HEK293 (cell line): Measurements from ENCODE around the gene SPEM3.

Source experiments
- CTCF ChIA-PET: fragments of 350-600 bp; formaldehyde crosslinking; extraction: SDS; loops from one replicate; lab custom pipeline; 2021; ENCODE audit warnings: antibody characterized with exemption; lab: Yijun Ruan, JAX
- POLR2A ChIA-PET: fragments of 300-600 bp; formaldehyde crosslinking; extraction: SDS; loops from one replicate; lab custom pipeline; 2020; ENCODE audit warnings: antibody characterized with exemption, inconsistent platforms; lab: Yijun Ruan, JAX
- H3K27ac ChIP-seq: fragments of 200-500 bp; sonication (Bioruptor generic); 2 replicates; pipeline ENCODE4 v1.5.1; 2014; ENCODE audit warnings: low read depth, low read length, control low read depth, inconsistent platforms; ENCODE audit errors: extremely low read depth
- H3K36me3 ChIP-seq, 2 experiments: fragments of 200-500 bp in 1 of 2; sonication (Bioruptor generic) in 1 of 2; 1 replicate in 1 of 2; 2 replicates in 1 of 2; pipeline ENCODE4 v1.5.1; 2014 to 2017; ENCODE audit warnings: inconsistent platforms in 2 of 2, low read length in 2 of 2; ENCODE audit not compliant: control insufficient read depth in 2 of 2, insufficient read depth in 1 of 2
- H3K4me1 ChIP-seq: fragments of 200-500 bp; sonication (Bioruptor generic); 2 replicates; pipeline ENCODE4 v1.5.1; 2014; ENCODE audit warnings: mild to moderate bottlenecking, low read length, inconsistent platforms; ENCODE audit not compliant: control insufficient read depth, insufficient read depth
- H3K4me3 ChIP-seq: 2 replicates; pipeline ENCODE4 v1.5.1; 2011; ENCODE audit warnings: low read depth, mild to moderate bottlenecking, control low read depth, low read length, moderate library complexity
- H3K9me3 ChIP-seq: fragments of 200-500 bp; sonication (Bioruptor generic); 2 replicates; pipeline ENCODE4 v1.5.1; 2014; ENCODE audit warnings: low read depth, low read length, inconsistent platforms; ENCODE audit not compliant: control insufficient read depth, insufficient read depth
- PRDM1 ChIP-seq: fragments of 450-650 bp; formaldehyde crosslinking; IDR thresholded peaks from 2 replicates; pipeline ENCODE4; 2016; ENCODE audit warnings: missing biosample characterization, missing genetic modification characterization
- SALL2 ChIP-seq: fragments of 450-650 bp; formaldehyde crosslinking; IDR thresholded peaks from 2 replicates; pipeline ENCODE4 v1.5.0; 2017; ENCODE audit warnings: missing biosample characterization, mild to moderate bottlenecking, missing genetic modification characterization, borderline replicate concordance
- ZBTB48 ChIP-seq: fragments of 450-650 bp; formaldehyde crosslinking; IDR thresholded peaks from 2 replicates; pipeline ENCODE4 v1.5.1; 2016; ENCODE audit warnings: missing biosample characterization, missing genetic modification characterization
- ZBTB7A ChIP-seq: fragments of 450-650 bp; formaldehyde crosslinking; IDR thresholded peaks from 2 replicates; pipeline ENCODE4 v1.5.1; 2016; ENCODE audit warnings: low read depth, missing biosample characterization, missing genetic modification characterization
- ZBTB8A ChIP-seq: fragments of 450-650 bp; formaldehyde crosslinking; IDR thresholded peaks from 2 replicates; pipeline ENCODE4 v1.5.1; 2016; ENCODE audit warnings: missing biosample characterization, missing genetic modification characterization
- ZNF114 ChIP-seq: fragments of 450-650 bp; formaldehyde crosslinking; IDR thresholded peaks from 2 replicates; pipeline ENCODE4 v1.5.0; 2017; ENCODE audit warnings: missing biosample characterization, missing genetic modification characterization
- ZNF121 ChIP-seq: fragments of 450-650 bp; formaldehyde crosslinking; IDR thresholded peaks from 2 replicates; pipeline ENCODE4 v1.5.1; 2016; ENCODE audit warnings: missing biosample characterization, missing genetic modification characterization
- ZNF148 ChIP-seq: fragments of 450-650 bp; formaldehyde crosslinking; IDR thresholded peaks from 2 replicates; pipeline ENCODE4 v1.5.0; 2017; ENCODE audit warnings: missing biosample characterization, missing genetic modification characterization, borderline replicate concordance
- ZNF274 ChIP-seq, 2 experiments: fragments of 200-500 bp in 1 of 2; fragments of 450-650 bp in 1 of 2; sonication (Bioruptor generic) in 1 of 2; formaldehyde crosslinking in 1 of 2; IDR thresholded peaks; 2 replicates each; pipeline versions ENCODE4 v1.5.1 to v1.6.1; 2014 to 2016; ENCODE audit warnings: borderline replicate concordance in 1 of 2, inconsistent platforms in 1 of 2, low read length in 1 of 2, missing biosample characterization in 1 of 2, missing genetic modification characterization in 1 of 2
- ZNF311 ChIP-seq: fragments of 450-650 bp; formaldehyde crosslinking; IDR thresholded peaks from 2 replicates; pipeline ENCODE4 v1.5.1; 2017; ENCODE audit warnings: missing biosample characterization, missing genetic modification characterization, borderline replicate concordance
- ZNF558 ChIP-seq: fragments of 450-650 bp; formaldehyde crosslinking; IDR thresholded peaks from 2 replicates; pipeline ENCODE4 v1.5.1; 2016; ENCODE audit warnings: missing biosample characterization, missing genetic modification characterization
- ZNF600 ChIP-seq: fragments of 450-650 bp; formaldehyde crosslinking; IDR thresholded peaks from 2 replicates; pipeline ENCODE4 v1.5.1; 2016; ENCODE audit warnings: missing biosample characterization, missing genetic modification characterization
- ZNF660 ChIP-seq: fragments of 450-650 bp; IDR thresholded peaks from 2 replicates; pipeline ENCODE4 v1.5.1; 2018; ENCODE audit warnings: missing biosample characterization, mild to moderate bottlenecking, missing genetic modification characterization
- ZNF747 ChIP-seq: fragments of 450-650 bp; formaldehyde crosslinking; IDR thresholded peaks from 2 replicates; pipeline ENCODE4 v1.5.1; 2016; ENCODE audit warnings: missing biosample characterization, missing genetic modification characterization
- ZSCAN18 ChIP-seq: fragments of 450-650 bp; formaldehyde crosslinking; IDR thresholded peaks from 2 replicates; pipeline ENCODE4 v1.5.1; 2016; ENCODE audit warnings: missing biosample characterization, missing genetic modification characterization
- TF ChIP-seq, protein P1 (sequence below): fragments of 450-650 bp; formaldehyde crosslinking; IDR thresholded peaks from 2 replicates; pipeline ENCODE4 v1.5.1; 2017; ENCODE audit warnings: missing biosample characterization, missing genetic modification characterization
- TF ChIP-seq, protein P2 (sequence below): fragments of 450-650 bp; formaldehyde crosslinking; IDR thresholded peaks from 2 replicates; pipeline ENCODE4 v1.5.1; 2016; ENCODE audit warnings: missing biosample characterization, missing genetic modification characterization
- TF ChIP-seq, protein P3 (sequence below): fragments of 450-650 bp; formaldehyde crosslinking; IDR thresholded peaks from 2 replicates; pipeline ENCODE4 v1.5.1; 2016; ENCODE audit warnings: missing biosample characterization, missing genetic modification characterization

Gene SPEM3

GRCh38 chr17:7441266-7441665, 12.6 kb downstream of the SPEM3 start:
- Histone ChIP-seq H3K36me3 (no peaks in the 10 kb centered on the region), H3K27ac (no peak overlapping the region), H3K4me1 (peaks cover 25% of the 10 kb centered on the region), H3K9me3 (no peaks in the 10 kb centered on the region), H3K4me3 (no peak overlapping the region)
- CTCF ChIA-PET, result interaction anchor here (0.6 to 3.8 kb wide), 3 partner anchors 85 to 395 kb away, joined by 3 to 18 read pairs (median 4); partner anchors contain the start of gene TMEM95
- POLR2A ChIA-PET, result interaction anchor here (0.6 to 3.1 kb wide), 8 partner anchors 10 to 119 kb away, joined by 3 to 21 read pairs (median 4); partner anchors contain the start of genes PLSCR3, POLR2A, TMEM256 and ZBTB4
- 0 out of 2 replicates have a peak, but pooled peaks have one; percentile 15 for TF ChIP-seq PRDM1 (tag by site-specific recombination)
- TF ChIP-seq ZNF558 (tag by site-specific recombination), result no peak
- TF ChIP-seq, all 188 proteins: peak for 1

- Histone ChIP-seq H3K4me1 (peaks cover 22% of the 10 kb centered on the region), H3K9me3 (no peaks in the 10 kb centered on the region), H3K4me3 (no peak overlapping the region), H3K36me3 (no peaks in the 10 kb centered on the region), H3K27ac (no peak overlapping the region)
- CTCF ChIA-PET, result interaction anchor here (3.8 kb wide), 1 partner anchor 86 kb away, joined by 18 read pairs; the partner anchor contains the start of gene TMEM95
- TF ChIP-seq ZNF121 (tag by site-specific recombination) (peak; percentile 80), ZNF274 (IDR thresholded peaks at IDR 0.05; ENCODE audit: low read length) (no peak), ZNF274 (tag by site-specific recombination; IDR thresholded peaks at IDR 0.05; ENCODE audit: borderline replicate concordance) (no peak)
- POLR2A ChIA-PET, result interaction anchor here (0.9 to 3.1 kb wide), 6 partner anchors 9 to 119 kb away, joined by 3 to 21 read pairs (median 5); partner anchors contain the start of genes PLSCR3, POLR2A, TMEM256 and ZBTB4
Measured at GRCh38 chr17:7442142-7442541, 13.5 kb downstream of the SPEM3 start.

- POLR2A ChIA-PET, result interaction anchor here (0.5 to 2.7 kb wide), 10 partner anchors 9 to 804 kb away, joined by 3 to 17 read pairs (median 4); partner anchors contain the start of genes CTC1, POLR2A, TMEM102 and TP53
- Histone ChIP-seq H3K4me3 (no peak overlapping the region), H3K36me3 (no peaks in the 10 kb centered on the region), H3K27ac (no peak overlapping the region; the same call in 1 of the 2 replicates), H3K9me3 (no peaks in the 10 kb centered on the region), H3K4me1 (peaks cover 22% of the 10 kb centered on the region)
- CTCF ChIA-PET, result interaction anchor here (0.6 to 2.0 kb wide), 13 partner anchors 8 to 405 kb away, joined by 3 to 7 read pairs (median 4); partner anchors contain the start of genes TP53 and ZBTB4
- TF ChIP-seq SALL2, result no peak
- peak; percentile 60 for TF ChIP-seq ZNF600 (tag by site-specific recombination)
- no peak for TF ChIP-seq ZBTB8A (tag by site-specific recombination)
- no peak for TF ChIP-seq ZNF148 (tag by site-specific recombination)
- no peak for TF ChIP-seq ZNF747 (tag by site-specific recombination)
- TF ChIP-seq ZBTB48 (tag by site-specific recombination), result peak; percentile 22; the same call in 1 of the 2 replicates
- no peak for TF ChIP-seq ZBTB7A (tag by site-specific recombination)
- TF ChIP-seq ZSCAN18, result no peak
- no peak for TF ChIP-seq ZNF311 (tag by site-specific recombination)
- TF ChIP-seq, protein P1, sequence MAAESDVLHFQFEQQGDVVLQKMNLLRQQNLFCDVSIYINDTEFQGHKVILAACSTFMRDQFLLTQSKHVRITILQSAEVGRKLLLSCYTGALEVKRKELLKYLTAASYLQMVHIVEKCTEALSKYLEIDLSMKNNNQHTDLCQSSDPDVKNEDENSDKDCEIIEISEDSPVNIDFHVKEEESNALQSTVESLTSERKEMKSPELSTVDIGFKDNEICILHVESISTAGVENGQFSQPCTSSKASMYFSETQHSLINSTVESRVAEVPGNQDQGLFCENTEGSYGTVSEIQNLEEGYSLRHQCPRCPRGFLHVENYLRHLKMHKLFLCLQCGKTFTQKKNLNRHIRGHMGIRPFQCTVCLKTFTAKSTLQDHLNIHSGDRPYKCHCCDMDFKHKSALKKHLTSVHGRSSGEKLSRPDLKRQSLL (tag by site-specific recombination), result peak; percentile 94
- TF ChIP-seq, protein P2, sequence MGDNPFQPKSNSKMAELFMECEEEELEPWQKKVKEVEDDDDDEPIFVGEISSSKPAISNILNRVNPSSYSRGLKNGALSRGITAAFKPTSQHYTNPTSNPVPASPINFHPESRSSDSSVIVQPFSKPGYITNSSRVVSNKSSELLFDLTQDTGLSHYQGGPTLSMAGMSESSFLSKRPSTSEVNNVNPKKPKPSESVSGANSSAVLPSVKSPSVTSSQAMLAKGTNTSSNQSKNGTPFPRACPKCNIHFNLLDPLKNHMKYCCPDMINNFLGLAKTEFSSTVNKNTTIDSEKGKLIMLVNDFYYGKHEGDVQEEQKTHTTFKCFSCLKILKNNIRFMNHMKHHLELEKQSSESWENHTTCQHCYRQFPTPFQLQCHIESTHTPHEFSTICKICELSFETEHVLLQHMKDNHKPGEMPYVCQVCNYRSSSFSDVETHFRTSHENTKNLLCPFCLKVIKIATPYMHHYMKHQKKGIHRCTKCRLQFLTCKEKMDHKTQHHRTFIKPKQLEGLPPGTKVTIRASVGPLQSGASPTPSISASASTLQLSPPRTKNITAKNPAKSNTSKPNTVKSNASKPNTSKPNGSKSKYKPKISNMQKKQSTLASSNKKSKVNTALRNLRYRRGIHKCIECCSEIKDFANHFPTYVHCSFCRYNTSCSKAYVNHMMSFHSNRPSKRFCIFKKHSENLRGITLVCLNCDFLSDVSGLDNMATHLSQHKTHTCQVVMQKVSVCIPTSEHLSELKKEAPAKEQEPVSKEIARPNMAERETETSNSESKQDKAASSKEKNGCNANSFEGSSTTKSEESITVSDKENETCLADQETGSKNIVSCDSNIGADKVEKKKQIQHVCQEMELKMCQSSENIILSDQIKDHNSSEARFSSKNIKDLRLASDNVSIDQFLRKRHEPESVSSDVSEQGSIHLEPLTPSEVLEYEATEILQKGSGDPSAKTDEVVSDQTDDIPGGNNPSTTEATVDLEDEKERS, result no peak
- TF ChIP-seq, protein P3, sequence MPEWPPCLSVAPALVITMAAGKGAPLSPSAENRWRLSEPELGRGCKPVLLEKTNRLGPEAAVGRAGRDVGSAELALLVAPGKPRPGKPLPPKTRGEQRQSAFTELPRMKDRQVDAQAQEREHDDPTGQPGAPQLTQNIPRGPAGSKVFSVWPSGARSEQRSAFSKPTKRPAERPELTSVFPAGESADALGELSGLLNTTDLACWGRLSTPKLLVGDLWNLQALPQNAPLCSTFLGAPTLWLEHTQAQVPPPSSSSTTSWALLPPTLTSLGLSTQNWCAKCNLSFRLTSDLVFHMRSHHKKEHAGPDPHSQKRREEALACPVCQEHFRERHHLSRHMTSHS (tag by site-specific recombination), result no peak
- no peak for TF ChIP-seq ZNF114 (tag by site-specific recombination)
- TF ChIP-seq ZNF660 (tag by site-specific recombination), result no peak
Measured at GRCh38 chr17:7443499-7444485, 15.1 kb downstream of the SPEM3 start.
